Measurements from ENCODE around the gene STK35. TPM values are rescaled to one million over a fixed set of nuclear protein-coding genes. Genes with fewer than 3 reads are reported as not detected.

Gene STK35
- total and polyA plus RNA-seq, 2 of the 8 experiments (the other 6 are each of a cell fraction or from before 2014, with no cell fraction given) = 24.9 to 45.0 TPM

DNA sequence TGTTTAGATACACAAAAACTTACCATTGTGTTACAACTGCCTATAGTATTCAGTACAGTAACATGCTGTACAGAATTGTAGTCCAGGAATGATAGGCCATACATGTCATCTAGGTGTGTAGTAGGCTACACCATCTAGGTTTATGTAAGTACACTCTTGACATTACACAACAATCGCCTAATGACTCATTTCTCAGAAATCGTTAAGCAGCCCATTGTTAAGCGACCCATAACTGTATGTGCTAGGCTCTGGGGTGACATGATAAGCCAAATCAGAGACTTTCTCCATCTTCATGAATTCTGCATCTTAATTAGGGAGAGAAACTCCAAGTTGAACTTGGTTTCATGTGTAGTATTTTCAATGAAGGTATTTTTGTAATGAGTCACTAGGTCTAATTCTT is 17.2 kb downstream of the STK35 start:
- no peak overlapping the region for H2AFZ ChIP-seq (ENCODE audit: low read length)
- POLR2A ChIA-PET (ENCODE audit: partially characterized antibody) = no interaction called here
- H4K91ac ChIP-seq (replicated peaks; ENCODE audit: insufficient read length, low read length) = no peak overlapping the region
- TF ChIP-seq GTF2F1 (IDR thresholded peaks at IDR 0.05; ENCODE audit: borderline replicate concordance, low read depth, low read length) = no peak
- TF ChIP-seq SUZ12 (IDR thresholded peaks at IDR 0.05; ENCODE audit: low read length) = no peak
- no peak for TF ChIP-seq NANOG (IDR thresholded peaks at IDR 0.05; ENCODE audit: insufficient read depth, low read depth, low read length, poor library complexity, severe bottlenecking)
- no peak for TF ChIP-seq POLR2A (IDR thresholded peaks at IDR 0.05; ENCODE audit: control extremely low read depth in 1 of 2, low read depth in 2 of 2, low read length in 2 of 2)
- no peak for TF ChIP-seq GABPA (IDR thresholded peaks at IDR 0.05; ENCODE audit: borderline replicate concordance, insufficient read depth, low read length)
- no peak for TF ChIP-seq KDM1A (IDR thresholded peaks at IDR 0.05; ENCODE audit: borderline replicate concordance, low read length)
- TF ChIP-seq ASH2L (IDR thresholded peaks at IDR 0.05; ENCODE audit: low read length) = no peak
- no peak for TF ChIP-seq POU5F1 (IDR thresholded peaks at IDR 0.05; ENCODE audit: low read depth, low read length)
- no peak for TF ChIP-seq MAFK (IDR thresholded peaks at IDR 0.05; ENCODE audit: low read depth, low read length)
- TF ChIP-seq RAD21 (IDR thresholded peaks at IDR 0.05 in 1 of 2, conservative IDR thresholded peaks at IDR 0.05 in 1 of 2; ENCODE audit: low read depth in 2 of 2, low read length in 2 of 2) = no peak
- TF ChIP-seq KDM5A (IDR thresholded peaks at IDR 0.05; ENCODE audit: low read length) = no peak
- no peak for TF ChIP-seq YY1 (IDR thresholded peaks at IDR 0.05; ENCODE audit: low read depth, low read length)
- no peak for TF ChIP-seq CBX5 (IDR thresholded peaks at IDR 0.05; ENCODE audit: low read depth, low read length)
- TF ChIP-seq TAF7 (optimal IDR thresholded peaks at IDR 0.05; ENCODE audit: borderline replicate concordance, low read depth, low read length) = no peak
- no peak for TF ChIP-seq EGR1 (IDR thresholded peaks at IDR 0.05; ENCODE audit: borderline replicate concordance, low read depth, low read length)

More for the DNA sequence above, 17.2 kb downstream of the STK35 start:
- H3K4me1 ChIP-seq (replicated peaks in 1 of 4; ENCODE audit: control insufficient read depth in 3 of 4, insufficient read depth in 4 of 4, low read length in 3 of 4) = peaks cover 0 to 4% (median 0%) of the 10 kb centered on the region in 4 experiments; a peak in 1 of 7 replicates
- no peaks in the 10 kb centered on the region for H3K9me3 ChIP-seq (ENCODE audit: insufficient read depth in 2 of 2, low read depth in 1 of 2, low read length in 1 of 2)
- peaks cover 0 to 25% (median 15%) of the 10 kb centered on the region in 4 experiments; a peak in 7 of 8 replicates for H3K36me3 ChIP-seq (ENCODE audit: control insufficient read depth in 2 of 4, insufficient read depth in 4 of 4, low read length in 3 of 4)
- no peak overlapping the region for H2AK5ac ChIP-seq (ENCODE audit: low read depth, low read length)
- no peak overlapping the region for H3K56ac ChIP-seq (replicated peaks; ENCODE audit: insufficient read length, low read depth, low read length)
- H2BK20ac ChIP-seq (ENCODE audit: low read length) = no peak overlapping the region
- peaks cover 5 to 23% of the 10 kb centered on the region in 2 experiments for H4K20me1 ChIP-seq (replicated peaks in 1 of 2; ENCODE audit: control insufficient read depth in 1 of 2, insufficient read depth in 2 of 2, low read length in 2 of 2)
- no peak overlapping the region for H2BK5ac ChIP-seq (ENCODE audit: low read depth, low read length)
- DNase-seq (ENCODE audit: low read depth in 1 of 2, low spot score in 2 of 2) (no peak), FAIRE-seq (no peak)
- no peaks in the 10 kb centered on the region for H3K23me2 ChIP-seq (ENCODE audit: low read depth, low read length)
- no peaks in the 10 kb centered on the region for H3K27me3 ChIP-seq (replicated peaks in 1 of 4; ENCODE audit: control insufficient read depth in 3 of 4, extremely low read depth in 1 of 4, insufficient read depth in 3 of 4, low read length in 3 of 4)
- H3K27ac ChIP-seq (ENCODE audit: low read depth, low read length) = no peak overlapping the region
- no peak overlapping the region for H2BK15ac ChIP-seq (ENCODE audit: low read length)
- no peak overlapping the region for H4K5ac ChIP-seq (ENCODE audit: insufficient read length, low read depth, low read length)
- H4K8ac ChIP-seq (ENCODE audit: extremely low read depth, insufficient read depth, low read length) = no peak overlapping the region
- no peak overlapping the region for H3K9ac ChIP-seq (replicated peaks in 1 of 4; ENCODE audit: extremely low read depth in 1 of 4, low read depth in 3 of 4, low read length in 3 of 4)
- no peak overlapping the region for H3K18ac ChIP-seq (ENCODE audit: extremely low read depth, low read length)
- H3K4me3 ChIP-seq (ENCODE audit: extremely low read depth in 1 of 4, insufficient read depth in 2 of 4, low read depth in 3 of 4, low read length in 4 of 4) = no peak overlapping the region
- H3K4me2 ChIP-seq (ENCODE audit: insufficient read depth in 1 of 2, low read depth in 2 of 2, low read length in 2 of 2) = no peak overlapping the region
- H3K14ac ChIP-seq (ENCODE audit: insufficient read length) = no peak overlapping the region
- peaks cover 8% of the 10 kb centered on the region for H3K79me1 ChIP-seq (ENCODE audit: low read depth, low read length)
- WGBS, 2 experiments (ENCODE audit: extremely low coverage in 1 of 2, insufficient coverage in 1 of 2, insufficient read length in 1 of 2, insufficient replicate concordance in 2 of 2, low coverage in 1 of 2, low lambda C conversion rate in 2 of 2, missing lambda C conversion rate in 1 of 2) = 92% methylated on average over 3 of the region's 3 CpGs; no CpG with 5 or more reads in 1 of the 2 experiments
- no peak overlapping the region for H2BK12ac ChIP-seq (ENCODE audit: low read depth, low read length)
- H3K23ac ChIP-seq (ENCODE audit: insufficient read length) = no peak overlapping the region
- CTCF ChIA-PET (ENCODE audit: partially characterized antibody) = interaction anchor here (1.0 to 1.5 kb wide), 2 partner anchors 9 to 22 kb away, joined by 3 read pairs; no protein-coding TSS in a partner anchor
- H2BK120ac ChIP-seq (replicated peaks; ENCODE audit: low read depth, low read length) = no peak overlapping the region
- H3K4ac ChIP-seq (replicated peaks; ENCODE audit: insufficient read length, low read depth, low read length) = no peak overlapping the region
- H3K79me2 ChIP-seq (ENCODE audit: control insufficient read depth in 1 of 2, insufficient read depth in 2 of 2, low read length in 2 of 2) = peaks cover 0 to 93% of the 10 kb centered on the region in 2 experiments; a peak in 3 of 4 replicates
